ENCODE results near the gene CTIF. TPM values are rescaled to one million over a fixed set of nuclear protein-coding genes. Genes with fewer than 3 reads are reported as not detected.

Gene CTIF
- total RNA-seq, 1 experiment from 2014 or later = 5.9 TPM

GRCh38 chr18:48885266-48885923 lies 346.6 kb downstream of the CTIF start:
- no peak for DNase-seq (ENCODE audit: low spot score)

GRCh38 chr18:48885924-48886400 lies 347.1 kb downstream of the CTIF start:
- DNase-seq (ENCODE audit: low spot score) = no peak
- in situ Hi-C loops (cut with HindIII; ENCODE audit: low sequenced_read_pairs) = no loop called here

More at GRCh38 chr18:48885266-48885923, 346.6 kb downstream of the CTIF start:
- in situ Hi-C loops (cut with HindIII; ENCODE audit: low sequenced_read_pairs) = no loop called here

GRCh38 chr18:48886520-48887293 lies 347.9 kb downstream of the CTIF start:
- no peak for DNase-seq (ENCODE audit: low spot score)
- in situ Hi-C loops (cut with HindIII; ENCODE audit: low sequenced_read_pairs) = no loop called here

- in situ Hi-C loops (cut with HindIII; ENCODE audit: low sequenced_read_pairs) = no loop called here
Measured at GRCh38 chr18:48887294-48887904, 348.6 kb downstream of the CTIF start.

GRCh38 chr18:48887905-48888772 lies 349.3 kb downstream of the CTIF start:
- in situ Hi-C loops (cut with HindIII; ENCODE audit: low sequenced_read_pairs) = no loop called here
- no peak for DNase-seq (ENCODE audit: low spot score)

More at GRCh38 chr18:48887294-48887904, 348.6 kb downstream of the CTIF start:
- DNase-seq (ENCODE audit: low spot score) = no peak

- in situ Hi-C loops (cut with HindIII; ENCODE audit: low sequenced_read_pairs) = no loop called here
- DNase-seq (ENCODE audit: low spot score) = no peak
Measured at GRCh38 chr18:48888773-48889080, 349.9 kb downstream of the CTIF start.

GRCh38 chr18:48889115-48889941 lies 350.5 kb downstream of the CTIF start:
- DNase-seq (ENCODE audit: low spot score) = peak; percentile 25
- in situ Hi-C loops (cut with HindIII; ENCODE audit: low sequenced_read_pairs) = no loop called here

- DNase-seq (ENCODE audit: low spot score) = peak; percentile 41
- in situ Hi-C loops (cut with HindIII; ENCODE audit: low sequenced_read_pairs) = no loop called here
Measured at GRCh38 chr18:48889981-48890762, 351.3 kb downstream of the CTIF start.

- in situ Hi-C loops (cut with HindIII; ENCODE audit: low sequenced_read_pairs) = no loop called here
- DNase-seq (ENCODE audit: low spot score) = no peak
Measured at GRCh38 chr18:48891721-48892120, 352.9 kb downstream of the CTIF start.

GRCh38 chr18:48892146-48892855 lies 353.5 kb downstream of the CTIF start:
- in situ Hi-C loops (cut with HindIII; ENCODE audit: low sequenced_read_pairs) = no loop called here
- DNase-seq (ENCODE audit: low spot score) = no peak

- in situ Hi-C loops (cut with HindIII; ENCODE audit: low sequenced_read_pairs) = no loop called here
Measured at GRCh38 chr18:48893061-48893607, 354.3 kb downstream of the CTIF start.

GRCh38 chr18:48893608-48894600 lies 355.1 kb downstream of the CTIF start:
- DNase-seq (ENCODE audit: low spot score) = no peak
- in situ Hi-C loops (cut with HindIII; ENCODE audit: low sequenced_read_pairs) = no loop called here

More at GRCh38 chr18:48893061-48893607, 354.3 kb downstream of the CTIF start:
- no peak for DNase-seq (ENCODE audit: low spot score)

- no peak for DNase-seq (ENCODE audit: low spot score)
- in situ Hi-C loops (cut with HindIII; ENCODE audit: low sequenced_read_pairs) = no loop called here
Measured at GRCh38 chr18:48894799-48895346, 356.0 kb downstream of the CTIF start.

GRCh38 chr18:48896326-48896874 lies 357.6 kb downstream of the CTIF start:
- in situ Hi-C loops (cut with HindIII; ENCODE audit: low sequenced_read_pairs) = no loop called here

GRCh38 chr18:48896875-48897511 lies 358.2 kb downstream of the CTIF start:
- in situ Hi-C loops (cut with HindIII; ENCODE audit: low sequenced_read_pairs) = no loop called here
- DNase-seq (ENCODE audit: low spot score) = no peak

More at GRCh38 chr18:48896326-48896874, 357.6 kb downstream of the CTIF start:
- no peak for DNase-seq (ENCODE audit: low spot score)

Measured in G401 (cell line).